H1 (cell line): ENCODE measurements around the gene CBLB. TPM values are rescaled to one million over a fixed set of nuclear protein-coding genes. Genes with fewer than 3 reads are reported as not detected.

Experiments used
- ASH2L ChIP-seq: fragments of 200-600, 300-600 bp; sonication (generic); IDR thresholded peaks from one replicate; pipeline ENCODE4 v1.7.1; 2017; ENCODE audit warnings: low read length
- EGR1 ChIP-seq: IDR thresholded peaks from 2 replicates; pipeline ENCODE4 v1.6.1; 2011; ENCODE audit warnings: low read depth, low read length, borderline replicate concordance
- POLR2AphosphoS5 ChIP-seq: IDR thresholded peaks from 2 replicates; pipeline ENCODE4 v1.6.1; 2011; ENCODE audit warnings: low read depth, low read length
- TEAD4 ChIP-seq: IDR thresholded peaks from 2 replicates; pipeline ENCODE4 v1.6.1; 2012; ENCODE audit warnings: low read depth, low read length, inconsistent platforms, mixed read lengths
- ZNF274 ChIP-seq: IDR thresholded peaks from 2 replicates; pipeline ENCODE4 v1.7.0; 2012; ENCODE audit warnings: low read length, borderline replicate concordance; ENCODE audit errors: extremely low read depth
- polyA plus RNA-seq, 7 experiments: library from polyadenylated mRNA; depleted of rRNA in 3 of 7; stranded (reverse) in 5 of 7; unstranded in 2 of 7; fragments of >200 nt in 5 of 7; fragments of 200-250 nt in 2 of 7; gene quantifications; 1 replicate in 5 of 7; 2 replicates in 1 of 7; 4 replicates in 1 of 7; pipeline versions ENCODE4 v1.2.1 to v1.2.3, GENCODE V29; 2011 to 2013; ENCODE audit warnings: missing spikeins in 2 of 7, mixed read lengths in 2 of 7
- total RNA-seq: library from RNA; stranded (reverse); fragmentation: NEBNext Ultra II Directional; extraction: Animal tissue kit (Norgen Biotek cat#: 25700); gene quantifications from 2 replicates; pipeline ENCODE4 v1.2.1, GENCODE V29; 2021
- TF ChIP-seq, protein P1 (sequence below): fragments of 300-600 bp; sonication (generic); IDR thresholded peaks from 2 replicates; pipeline ENCODE4 v1.7.1; 2012; ENCODE audit warnings: low read length, moderate library complexity, mild to moderate bottlenecking, inconsistent platforms; ENCODE audit not compliant: insufficient replicate concordance
- TF ChIP-seq, protein P2 (sequence below): IDR thresholded peaks from 2 replicates; pipeline ENCODE4 v1.6.1; 2012; ENCODE audit warnings: inconsistent platforms

Gene CBLB
- total and polyA plus RNA-seq, 2 of the 8 experiments (the other 6 are each of a cell fraction or from before 2014, with no cell fraction given) = 14.5 to 26.0 TPM

DNA sequence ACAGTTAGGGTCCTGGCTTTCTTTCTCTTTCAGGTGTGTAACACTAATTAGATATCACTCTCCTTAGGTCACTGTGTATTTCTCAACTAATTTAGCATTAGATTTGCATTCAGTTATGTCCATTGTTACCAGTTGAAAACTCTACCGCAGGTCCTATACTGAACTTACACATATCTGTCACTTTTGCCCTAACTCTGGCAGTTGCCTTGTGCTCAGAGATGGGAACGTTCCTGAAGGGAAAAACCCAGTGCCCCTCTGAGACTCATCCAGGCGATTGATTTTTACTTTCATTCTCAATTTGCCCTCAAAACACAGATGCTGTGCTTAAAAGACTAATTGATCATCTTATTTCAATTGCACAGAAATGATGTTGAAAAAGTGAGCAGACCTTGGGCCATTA, 253.0 kb downstream of the CBLB start (continued):
- TF ChIP-seq, protein P1, sequence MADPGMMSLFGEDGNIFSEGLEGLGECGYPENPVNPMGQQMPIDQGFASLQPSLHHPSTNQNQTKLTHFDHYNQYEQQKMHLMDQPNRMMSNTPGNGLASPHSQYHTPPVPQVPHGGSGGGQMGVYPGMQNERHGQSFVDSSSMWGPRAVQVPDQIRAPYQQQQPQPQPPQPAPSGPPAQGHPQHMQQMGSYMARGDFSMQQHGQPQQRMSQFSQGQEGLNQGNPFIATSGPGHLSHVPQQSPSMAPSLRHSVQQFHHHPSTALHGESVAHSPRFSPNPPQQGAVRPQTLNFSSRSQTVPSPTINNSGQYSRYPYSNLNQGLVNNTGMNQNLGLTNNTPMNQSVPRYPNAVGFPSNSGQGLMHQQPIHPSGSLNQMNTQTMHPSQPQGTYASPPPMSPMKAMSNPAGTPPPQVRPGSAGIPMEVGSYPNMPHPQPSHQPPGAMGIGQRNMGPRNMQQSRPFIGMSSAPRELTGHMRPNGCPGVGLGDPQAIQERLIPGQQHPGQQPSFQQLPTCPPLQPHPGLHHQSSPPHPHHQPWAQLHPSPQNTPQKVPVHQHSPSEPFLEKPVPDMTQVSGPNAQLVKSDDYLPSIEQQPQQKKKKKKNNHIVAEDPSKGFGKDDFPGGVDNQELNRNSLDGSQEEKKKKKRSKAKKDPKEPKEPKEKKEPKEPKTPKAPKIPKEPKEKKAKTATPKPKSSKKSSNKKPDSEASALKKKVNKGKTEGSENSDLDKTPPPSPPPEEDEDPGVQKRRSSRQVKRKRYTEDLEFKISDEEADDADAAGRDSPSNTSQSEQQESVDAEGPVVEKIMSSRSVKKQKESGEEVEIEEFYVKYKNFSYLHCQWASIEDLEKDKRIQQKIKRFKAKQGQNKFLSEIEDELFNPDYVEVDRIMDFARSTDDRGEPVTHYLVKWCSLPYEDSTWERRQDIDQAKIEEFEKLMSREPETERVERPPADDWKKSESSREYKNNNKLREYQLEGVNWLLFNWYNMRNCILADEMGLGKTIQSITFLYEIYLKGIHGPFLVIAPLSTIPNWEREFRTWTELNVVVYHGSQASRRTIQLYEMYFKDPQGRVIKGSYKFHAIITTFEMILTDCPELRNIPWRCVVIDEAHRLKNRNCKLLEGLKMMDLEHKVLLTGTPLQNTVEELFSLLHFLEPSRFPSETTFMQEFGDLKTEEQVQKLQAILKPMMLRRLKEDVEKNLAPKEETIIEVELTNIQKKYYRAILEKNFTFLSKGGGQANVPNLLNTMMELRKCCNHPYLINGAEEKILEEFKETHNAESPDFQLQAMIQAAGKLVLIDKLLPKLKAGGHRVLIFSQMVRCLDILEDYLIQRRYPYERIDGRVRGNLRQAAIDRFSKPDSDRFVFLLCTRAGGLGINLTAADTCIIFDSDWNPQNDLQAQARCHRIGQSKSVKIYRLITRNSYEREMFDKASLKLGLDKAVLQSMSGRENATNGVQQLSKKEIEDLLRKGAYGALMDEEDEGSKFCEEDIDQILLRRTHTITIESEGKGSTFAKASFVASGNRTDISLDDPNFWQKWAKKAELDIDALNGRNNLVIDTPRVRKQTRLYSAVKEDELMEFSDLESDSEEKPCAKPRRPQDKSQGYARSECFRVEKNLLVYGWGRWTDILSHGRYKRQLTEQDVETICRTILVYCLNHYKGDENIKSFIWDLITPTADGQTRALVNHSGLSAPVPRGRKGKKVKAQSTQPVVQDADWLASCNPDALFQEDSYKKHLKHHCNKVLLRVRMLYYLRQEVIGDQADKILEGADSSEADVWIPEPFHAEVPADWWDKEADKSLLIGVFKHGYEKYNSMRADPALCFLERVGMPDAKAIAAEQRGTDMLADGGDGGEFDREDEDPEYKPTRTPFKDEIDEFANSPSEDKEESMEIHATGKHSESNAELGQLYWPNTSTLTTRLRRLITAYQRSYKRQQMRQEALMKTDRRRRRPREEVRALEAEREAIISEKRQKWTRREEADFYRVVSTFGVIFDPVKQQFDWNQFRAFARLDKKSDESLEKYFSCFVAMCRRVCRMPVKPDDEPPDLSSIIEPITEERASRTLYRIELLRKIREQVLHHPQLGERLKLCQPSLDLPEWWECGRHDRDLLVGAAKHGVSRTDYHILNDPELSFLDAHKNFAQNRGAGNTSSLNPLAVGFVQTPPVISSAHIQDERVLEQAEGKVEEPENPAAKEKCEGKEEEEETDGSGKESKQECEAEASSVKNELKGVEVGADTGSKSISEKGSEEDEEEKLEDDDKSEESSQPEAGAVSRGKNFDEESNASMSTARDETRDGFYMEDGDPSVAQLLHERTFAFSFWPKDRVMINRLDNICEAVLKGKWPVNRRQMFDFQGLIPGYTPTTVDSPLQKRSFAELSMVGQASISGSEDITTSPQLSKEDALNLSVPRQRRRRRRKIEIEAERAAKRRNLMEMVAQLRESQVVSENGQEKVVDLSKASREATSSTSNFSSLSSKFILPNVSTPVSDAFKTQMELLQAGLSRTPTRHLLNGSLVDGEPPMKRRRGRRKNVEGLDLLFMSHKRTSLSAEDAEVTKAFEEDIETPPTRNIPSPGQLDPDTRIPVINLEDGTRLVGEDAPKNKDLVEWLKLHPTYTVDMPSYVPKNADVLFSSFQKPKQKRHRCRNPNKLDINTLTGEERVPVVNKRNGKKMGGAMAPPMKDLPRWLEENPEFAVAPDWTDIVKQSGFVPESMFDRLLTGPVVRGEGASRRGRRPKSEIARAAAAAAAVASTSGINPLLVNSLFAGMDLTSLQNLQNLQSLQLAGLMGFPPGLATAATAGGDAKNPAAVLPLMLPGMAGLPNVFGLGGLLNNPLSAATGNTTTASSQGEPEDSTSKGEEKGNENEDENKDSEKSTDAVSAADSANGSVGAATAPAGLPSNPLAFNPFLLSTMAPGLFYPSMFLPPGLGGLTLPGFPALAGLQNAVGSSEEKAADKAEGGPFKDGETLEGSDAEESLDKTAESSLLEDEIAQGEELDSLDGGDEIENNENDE = no peak
- TF ChIP-seq, protein P2, sequence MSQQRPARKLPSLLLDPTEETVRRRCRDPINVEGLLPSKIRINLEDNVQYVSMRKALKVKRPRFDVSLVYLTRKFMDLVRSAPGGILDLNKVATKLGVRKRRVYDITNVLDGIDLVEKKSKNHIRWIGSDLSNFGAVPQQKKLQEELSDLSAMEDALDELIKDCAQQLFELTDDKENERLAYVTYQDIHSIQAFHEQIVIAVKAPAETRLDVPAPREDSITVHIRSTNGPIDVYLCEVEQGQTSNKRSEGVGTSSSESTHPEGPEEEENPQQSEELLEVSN = no peak
- TF ChIP-seq ZNF274 (no peak), EGR1 (no peak), POLR2AphosphoS5 (no peak), ASH2L (no peak), TEAD4 (no peak)
